ENCODE results near the gene PLEKHH2. TPM values are rescaled to one million over a fixed set of nuclear protein-coding genes. Genes with fewer than 3 reads are reported as not detected.

The PLEKHH2 gene
- total RNA-seq, 2 donors from 2014 or later, result 5.6 to 10.4 TPM

DNA sequence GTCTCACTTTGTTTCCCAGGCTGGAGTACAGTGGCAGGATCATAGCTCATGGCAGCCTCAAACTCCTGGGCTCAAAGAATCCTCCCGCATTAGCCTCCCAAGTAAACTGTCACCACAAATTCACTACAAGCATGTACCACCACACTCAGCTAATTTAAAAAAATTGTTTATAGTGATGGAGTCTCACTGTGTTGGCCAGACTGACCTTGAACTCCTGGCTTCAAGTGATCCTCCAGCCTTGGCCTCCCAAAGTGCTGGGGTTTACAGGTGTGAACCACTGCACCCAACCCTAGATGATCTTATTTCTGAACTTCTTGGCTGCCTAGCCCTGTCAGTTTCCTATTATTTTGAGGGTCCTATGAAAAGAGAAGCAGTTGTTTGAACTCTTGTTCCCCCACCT is 151.6 kb downstream of the PLEKHH2 start:
- H3K27ac ChIP-seq, result no peak overlapping the region
- H3K27me3 ChIP-seq, result no peaks in the 10 kb centered on the region
- H3K9me3 ChIP-seq, result no peaks in the 10 kb centered on the region
- DNase-seq (no peak), ATAC-seq (no peak)
- H3K4me1 ChIP-seq, result no peaks in the 10 kb centered on the region
- intact Hi-C loops (cut with DNase I), result no loop called here
- 100% methylated on average over 1 of the region's 1 CpG for WGBS, 2 donors
- TF ChIP-seq, protein P1, sequence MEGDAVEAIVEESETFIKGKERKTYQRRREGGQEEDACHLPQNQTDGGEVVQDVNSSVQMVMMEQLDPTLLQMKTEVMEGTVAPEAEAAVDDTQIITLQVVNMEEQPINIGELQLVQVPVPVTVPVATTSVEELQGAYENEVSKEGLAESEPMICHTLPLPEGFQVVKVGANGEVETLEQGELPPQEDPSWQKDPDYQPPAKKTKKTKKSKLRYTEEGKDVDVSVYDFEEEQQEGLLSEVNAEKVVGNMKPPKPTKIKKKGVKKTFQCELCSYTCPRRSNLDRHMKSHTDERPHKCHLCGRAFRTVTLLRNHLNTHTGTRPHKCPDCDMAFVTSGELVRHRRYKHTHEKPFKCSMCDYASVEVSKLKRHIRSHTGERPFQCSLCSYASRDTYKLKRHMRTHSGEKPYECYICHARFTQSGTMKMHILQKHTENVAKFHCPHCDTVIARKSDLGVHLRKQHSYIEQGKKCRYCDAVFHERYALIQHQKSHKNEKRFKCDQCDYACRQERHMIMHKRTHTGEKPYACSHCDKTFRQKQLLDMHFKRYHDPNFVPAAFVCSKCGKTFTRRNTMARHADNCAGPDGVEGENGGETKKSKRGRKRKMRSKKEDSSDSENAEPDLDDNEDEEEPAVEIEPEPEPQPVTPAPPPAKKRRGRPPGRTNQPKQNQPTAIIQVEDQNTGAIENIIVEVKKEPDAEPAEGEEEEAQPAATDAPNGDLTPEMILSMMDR (IDR thresholded peaks at IDR 0.05), result no peak
- no peak for TF ChIP-seq POLR2A (IDR thresholded peaks at IDR 0.05)
- H3K36me3 ChIP-seq (replicated peaks in 1 of 2; ENCODE audit: insufficient read depth in 1 of 2, low read depth in 2 of 2), result peaks cover 0 to 3% of the 10 kb centered on the region in 2 donors
- H3K4me3 ChIP-seq, result no peak overlapping the region

DNA sequence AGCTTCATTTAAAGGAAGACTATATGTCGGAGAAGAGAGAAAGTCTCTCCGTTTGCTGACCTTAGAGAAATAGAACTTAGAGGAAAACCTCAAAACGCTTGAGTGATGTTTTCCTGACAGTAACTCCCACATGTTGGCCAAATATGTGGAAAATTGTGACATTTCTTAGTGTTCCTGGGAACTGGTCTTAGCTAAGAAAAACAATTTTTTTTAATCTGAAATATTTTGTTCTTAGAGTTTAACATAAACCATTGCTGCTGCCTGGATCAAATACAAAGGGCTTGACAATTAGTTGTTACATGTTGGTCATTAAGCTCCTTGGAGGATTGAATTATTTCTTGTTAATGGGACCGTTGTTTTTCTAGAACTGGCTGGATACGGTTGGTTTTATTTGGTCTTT is 153.1 kb downstream of the PLEKHH2 start:
- no peak for TF ChIP-seq POLR2A (IDR thresholded peaks at IDR 0.05)
- TF ChIP-seq, protein P1 (IDR thresholded peaks at IDR 0.05), result no peak
- intact Hi-C loops (cut with DNase I), result no loop called here
- Histone ChIP-seq H3K36me3 (replicated peaks in 1 of 2; ENCODE audit: insufficient read depth in 1 of 2, low read depth in 2 of 2) (peaks cover 0 to 3% of the 10 kb centered on the region in 2 donors), H3K27ac (no peak overlapping the region), H3K9me3 (no peaks in the 10 kb centered on the region), H3K4me3 (no peak overlapping the region), H3K4me1 (no peaks in the 10 kb centered on the region), H3K27me3 (no peaks in the 10 kb centered on the region)
- DNase-seq (no peak), ATAC-seq (peak; percentile 48)
- WGBS, 2 donors, result 82 to 86% methylated on average over 5 of the region's 5 CpGs

DNA sequence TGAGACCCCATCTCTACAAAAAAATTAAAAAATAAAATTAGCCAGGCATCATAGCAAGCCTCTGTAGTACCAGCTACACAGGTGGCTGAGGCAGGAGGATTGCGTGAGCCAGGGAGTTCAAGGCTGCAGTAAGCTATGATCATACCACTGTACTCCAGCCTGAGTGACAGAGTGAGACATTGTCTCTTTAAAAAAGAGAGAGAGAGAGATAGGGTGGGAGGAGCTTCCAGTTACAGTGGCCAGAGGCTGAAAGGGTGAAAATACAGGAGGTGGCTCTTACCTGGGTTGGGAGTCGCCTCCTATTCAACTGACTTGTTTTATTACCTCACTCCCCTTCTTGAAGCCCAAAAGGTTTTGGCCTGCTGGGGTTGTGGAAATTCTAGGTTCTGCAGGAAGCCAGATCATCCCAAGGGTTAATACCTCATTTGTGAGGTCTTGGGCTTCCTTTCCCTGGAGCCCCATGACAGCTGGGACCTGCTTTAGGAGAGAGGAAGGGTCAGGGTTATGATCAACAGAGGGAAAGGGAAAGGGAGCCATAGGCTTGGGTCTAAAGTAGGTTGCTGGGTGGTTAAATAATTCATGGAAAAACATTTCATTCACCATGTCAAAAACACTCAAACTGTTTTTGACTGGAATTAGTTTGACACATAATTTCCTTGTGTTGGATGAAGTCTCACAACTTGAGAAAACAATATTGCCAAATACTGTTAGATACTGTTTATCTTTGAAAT is 154.1 kb downstream of the PLEKHH2 start:
- Histone ChIP-seq H3K4me3 (no peak overlapping the region), H3K27ac (no peak overlapping the region), H3K27me3 (no peaks in the 10 kb centered on the region), H3K9me3 (no peaks in the 10 kb centered on the region), H3K4me1 (no peaks in the 10 kb centered on the region), H3K36me3 (replicated peaks in 1 of 2; ENCODE audit: insufficient read depth in 1 of 2, low read depth in 2 of 2) (peaks cover 0 to 5% of the 10 kb centered on the region in 2 donors)
- WGBS, 2 donors, result 88 to 89% methylated on average over 2 of the region's 2 CpGs
- DNase-seq, result no peak
- no peak for TF ChIP-seq POLR2A (IDR thresholded peaks at IDR 0.05)
- TF ChIP-seq, protein P1 (IDR thresholded peaks at IDR 0.05), result no peak
- intact Hi-C loops (cut with DNase I), result no loop called here
- no peak for ATAC-seq

DNA sequence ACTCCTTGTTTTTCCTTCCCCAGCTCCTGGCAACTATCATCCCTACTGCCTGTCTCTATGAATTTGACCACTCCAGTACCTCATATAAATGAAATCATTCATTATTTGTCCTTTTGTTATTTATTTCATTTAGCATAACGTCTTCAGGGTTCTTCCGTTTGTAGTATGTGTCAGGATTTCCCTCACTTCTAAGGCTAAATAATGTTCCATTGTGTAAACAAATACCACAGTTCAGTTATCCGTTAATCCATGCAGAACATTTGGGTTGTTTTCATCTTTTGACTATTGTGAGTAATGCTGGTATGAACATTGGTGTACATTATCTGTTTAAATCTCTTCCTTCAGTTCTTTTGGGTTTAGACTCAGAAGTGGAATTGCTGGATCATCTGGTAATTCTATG is 155.6 kb downstream of the PLEKHH2 start:
- H3K9me3 ChIP-seq, result no peaks in the 10 kb centered on the region
- DNase-seq, result no peak
- 63 to 69% methylated on average over 3 of the region's 3 CpGs for WGBS, 2 donors
- ATAC-seq, result no peak
- no peak overlapping the region for H3K4me3 ChIP-seq
- no peak overlapping the region for H3K27ac ChIP-seq
- H3K27me3 ChIP-seq, result no peaks in the 10 kb centered on the region
- peaks cover 0 to 5% of the 10 kb centered on the region in 2 donors for H3K36me3 ChIP-seq (replicated peaks in 1 of 2; ENCODE audit: insufficient read depth in 1 of 2, low read depth in 2 of 2)
- H3K4me1 ChIP-seq, result no peaks in the 10 kb centered on the region
- intact Hi-C loops (cut with DNase I), result no loop called here
- TF ChIP-seq, protein P1 (IDR thresholded peaks at IDR 0.05), result no peak
- TF ChIP-seq POLR2A (IDR thresholded peaks at IDR 0.05), result no peak

DNA sequence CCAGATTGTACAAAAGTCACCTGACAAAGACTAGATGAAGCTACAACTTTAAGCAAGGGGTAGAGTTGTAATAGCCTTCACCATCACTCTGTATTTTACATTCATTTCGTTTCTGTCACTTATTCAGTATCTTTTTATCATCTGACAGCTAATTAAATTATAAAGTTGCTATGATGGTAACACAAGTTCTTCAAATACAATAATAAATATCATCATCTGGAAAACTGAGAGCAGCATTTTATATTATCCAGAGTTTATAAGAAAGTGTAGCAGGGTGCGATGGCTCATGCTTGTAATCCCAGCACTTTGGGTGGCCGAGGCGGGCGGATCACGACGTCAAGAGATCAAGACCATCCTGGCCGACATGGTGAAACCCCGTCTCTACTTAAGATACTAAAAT is 157.9 kb downstream of the PLEKHH2 start:
- Histone ChIP-seq H3K27ac (no peak overlapping the region), H3K9me3 (no peaks in the 10 kb centered on the region), H3K27me3 (no peaks in the 10 kb centered on the region), H3K4me3 (no peak overlapping the region), H3K36me3 (replicated peaks in 1 of 2; ENCODE audit: insufficient read depth in 1 of 2, low read depth in 2 of 2) (peaks cover 0 to 2% of the 10 kb centered on the region in 2 donors), H3K4me1 (no peaks in the 10 kb centered on the region)
- ATAC-seq (no peak), DNase-seq (no peak)
- intact Hi-C loops (cut with DNase I), result no loop called here
- TF ChIP-seq, protein P1 (IDR thresholded peaks at IDR 0.05), result no peak
- TF ChIP-seq POLR2A (IDR thresholded peaks at IDR 0.05), result no peak
- WGBS, 2 donors, result 91 to 93% methylated on average over 9 of the region's 9 CpGs

Measured in body of pancreas (tissue), 4 donors.